GM19463 (cell line): ENCODE measurements around the gene GRM6.

Source experiments
- ATAC-seq: cut with Tn5 transposase; IDR thresholded peaks from one replicate; pipeline ENCODE4 v1.9.1; 2021; ENCODE audit warnings: mild to moderate bottlenecking, moderate library complexity; ENCODE audit not compliant: unreplicated experiment

Gene GRM6

GRCh38 chr5:178984145-178985072, 10.7 kb downstream of the GRM6 start:
- no peak for ATAC-seq

- ATAC-seq = no peak
Measured at GRCh38 chr5:178983728-178984127, 11.4 kb downstream of the GRM6 start.

GRCh38 chr5:178982941-178983340, 12.2 kb downstream of the GRM6 start:
- no peak for ATAC-seq

GRCh38 chr5:178981381-178981780, 13.7 kb downstream of the GRM6 start:
- ATAC-seq = no peak

- ATAC-seq = no peak
Measured at GRCh38 chr5:178965465-178966055, 29.6 kb downstream of the GRM6 start.

- no peak for ATAC-seq
Measured at GRCh38 chr5:178941361-178941760, 53.8 kb downstream of the GRM6 start.

GRCh38 chr5:178940569-178941360, 54.4 kb downstream of the GRM6 start, which contains the start of gene ZNF454:
Gene ZNF454, plus strand, starts transcription at chr5:178941198. Its CDS starts 1,594 bp downstream, at chr5:178942792.
- no peak for ATAC-seq

GRCh38 chr5:178931846-178932760, 63.0 kb downstream of the GRM6 start:
- ATAC-seq = no peak
